Endothelial cell of umbilical vein (primary cell): Measurements from ENCODE around the gene IFI27.

Experiments used
- CTCF ChIP-seq, 2 donors: IDR thresholded peaks; 1 replicate in 1 of 2; 2 replicates in 1 of 2; pipeline ENCODE4 v1.5.1; 2011; ENCODE audit warnings: low read length in 2 of 2, mild to moderate bottlenecking in 2 of 2, moderate library complexity in 2 of 2, control low read depth in 1 of 2, inconsistent platforms in 1 of 2, low read depth in 1 of 2; ENCODE audit not compliant: insufficient read depth in 1 of 2; ENCODE audit errors: extremely low read depth in 1 of 2
- EZH2 ChIP-seq: IDR thresholded peaks from 2 replicates; pipeline ENCODE4 v1.6.1; 2012; ENCODE audit warnings: borderline replicate concordance, low read depth, mild to moderate bottlenecking, moderate library complexity, low read length, inconsistent platforms; ENCODE audit not compliant: severe bottlenecking
- JUN ChIP-seq: IDR thresholded peaks from 2 replicates; pipeline ENCODE4 v1.6.1; 2011; ENCODE audit warnings: borderline replicate concordance, low read depth; ENCODE audit not compliant: insufficient read length, insufficient read depth
- POLR2A ChIP-seq: IDR thresholded peaks from 2 replicates; pipeline ENCODE4 v1.6.1; 2012; ENCODE audit warnings: low read depth, mild to moderate bottlenecking, control low read depth, low read length
- POLR2AphosphoS5 ChIP-seq: IDR thresholded peaks from 2 replicates; pipeline ENCODE4 v1.6.1; 2012; ENCODE audit warnings: low read depth, mild to moderate bottlenecking, control low read depth, low read length, moderate library complexity; ENCODE audit not compliant: insufficient read depth

GRCh38 chr14:94111276-94112095 is 950 bp downstream of the IFI27 start:
- TF ChIP-seq CTCF (IDR thresholded peaks at IDR 0.05; ENCODE audit: extremely low read depth in 1 of 2, insufficient read depth in 1 of 2, low read depth in 1 of 2, low read length in 2 of 2) (no peak), POLR2A (no peak), POLR2AphosphoS5 (no peak), EZH2 (no peak), JUN (no peak)
